GM19455 (cell line): ENCODE measurements around the gene MRPL52.
"Not testable (repeated sequence)": the region's sequence is repeated elsewhere in the genome, so short reads cannot be mapped to it uniquely, and the experiment has no call there.

Experiments
- ATAC-seq: cut with Tn5 transposase; IDR thresholded peaks from one replicate; pipeline ENCODE4 v1.9.1; 2021; ENCODE audit not compliant: unreplicated experiment

MRPL52 gene

DNA sequence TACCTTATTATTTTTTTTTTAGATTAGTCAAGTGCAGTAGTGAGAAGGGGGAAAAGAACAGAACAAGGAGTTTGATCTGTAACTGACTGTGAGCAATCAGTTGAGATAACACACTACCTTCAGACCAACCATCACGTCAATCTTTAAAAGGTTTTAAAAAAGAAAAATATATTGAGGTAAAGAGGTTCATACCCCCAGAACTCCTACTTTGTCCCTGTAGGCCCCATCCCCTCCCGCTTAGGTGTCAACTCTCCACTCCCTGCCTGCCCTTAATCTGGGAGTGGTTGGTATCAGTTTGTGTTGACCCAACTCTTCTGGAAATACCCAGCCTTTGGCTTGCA is 22.9 kb downstream of the MRPL52 start:
- ATAC-seq, result no peak

DNA sequence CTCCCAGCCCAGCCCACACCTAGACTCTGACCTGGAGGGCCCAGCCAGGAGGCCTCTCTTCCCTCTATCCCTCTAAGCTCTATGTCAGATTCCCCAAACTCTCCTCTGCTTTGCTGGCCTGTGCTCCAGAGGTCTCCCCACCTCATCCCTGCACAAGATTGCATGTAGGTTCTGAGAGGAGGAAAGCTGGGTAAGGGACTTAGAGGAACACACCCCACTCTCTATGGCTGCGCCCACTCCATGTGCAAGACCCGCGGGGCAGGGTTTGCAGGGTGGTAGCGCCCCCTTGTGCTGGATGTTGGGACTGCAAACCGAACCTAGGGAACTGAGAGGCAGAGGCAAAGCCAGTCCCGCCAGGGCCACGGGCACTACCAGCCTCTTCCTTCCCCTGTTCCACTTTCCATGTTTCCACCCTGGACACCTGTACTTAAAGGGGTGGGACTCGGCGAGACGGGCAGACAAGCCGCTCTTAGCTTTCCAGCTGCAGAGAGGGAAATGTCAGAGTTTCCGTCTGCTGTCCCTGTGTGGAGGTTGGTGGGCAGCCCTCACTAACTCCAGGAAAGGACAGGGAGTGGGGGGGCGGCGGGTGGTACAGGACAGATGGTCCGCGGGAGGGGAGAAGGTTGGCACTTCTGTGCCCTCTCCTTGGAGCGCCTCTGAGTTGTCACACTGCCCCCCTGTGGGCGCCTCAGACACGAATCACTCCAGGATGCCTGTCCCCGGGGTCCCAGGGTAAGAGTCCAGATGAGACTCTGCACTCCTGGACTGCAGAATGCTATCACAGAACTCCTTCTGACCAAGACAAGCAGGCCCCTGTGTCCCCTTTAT is 23.5 kb downstream of the MRPL52 start:
- ATAC-seq, result peak; percentile 86

DNA sequence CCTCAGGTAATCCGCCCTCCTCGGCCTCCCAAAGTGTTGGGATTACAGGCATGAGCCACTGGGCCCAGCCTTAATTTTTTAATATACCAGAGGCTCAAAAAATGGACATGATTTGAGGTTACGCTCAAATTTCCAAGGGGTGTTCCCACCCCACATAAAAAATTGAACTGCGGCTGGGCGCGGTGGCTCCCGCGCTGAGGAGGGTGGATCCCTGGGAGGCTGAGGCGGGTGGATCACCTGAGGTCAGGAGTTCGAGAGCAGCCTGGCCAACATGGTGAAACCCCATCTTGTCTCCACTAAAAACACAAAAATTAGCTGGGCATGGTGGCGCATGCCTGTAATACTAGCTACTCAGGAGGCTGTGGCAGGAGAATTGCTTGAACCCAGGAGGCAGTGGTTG is 24.6 kb downstream of the MRPL52 start:
- not testable (repeated sequence) for ATAC-seq

DNA sequence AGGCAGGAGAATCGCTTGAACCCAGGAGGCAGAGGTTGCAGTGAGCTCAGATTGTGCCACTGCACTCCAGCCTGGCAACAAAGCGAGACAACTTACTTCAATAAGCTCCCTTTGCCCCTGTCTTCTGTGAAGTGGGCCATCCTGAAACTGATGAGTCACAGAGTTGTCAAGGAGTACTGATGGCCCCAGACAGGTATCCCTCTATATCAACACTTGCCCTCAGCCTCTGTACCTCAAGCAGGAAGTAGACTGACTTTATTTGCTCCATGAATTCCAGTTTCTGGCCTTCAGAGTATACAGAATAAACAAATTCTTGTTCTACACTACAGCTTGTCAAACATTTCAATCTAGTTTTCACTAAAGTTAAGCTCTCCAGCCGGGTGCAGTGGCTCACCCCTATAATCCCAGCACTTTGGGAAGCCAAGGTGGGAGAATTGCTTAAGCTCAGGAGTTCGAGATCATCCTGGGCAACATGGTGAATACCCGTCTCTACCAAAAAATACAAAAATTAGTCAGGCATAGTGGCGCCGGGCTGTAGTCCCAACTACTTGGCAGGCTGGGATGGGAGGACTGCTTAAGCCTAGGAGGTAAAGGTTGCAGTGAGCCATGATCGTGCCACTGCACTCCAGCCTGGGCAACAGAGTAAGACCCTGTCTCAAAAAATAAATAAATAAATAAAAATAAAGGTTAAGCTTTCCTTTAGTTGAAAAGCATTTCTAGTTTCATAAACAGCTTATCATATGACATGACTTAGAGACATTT is 25.5 kb downstream of the MRPL52 start:
- no peak for ATAC-seq

DNA sequence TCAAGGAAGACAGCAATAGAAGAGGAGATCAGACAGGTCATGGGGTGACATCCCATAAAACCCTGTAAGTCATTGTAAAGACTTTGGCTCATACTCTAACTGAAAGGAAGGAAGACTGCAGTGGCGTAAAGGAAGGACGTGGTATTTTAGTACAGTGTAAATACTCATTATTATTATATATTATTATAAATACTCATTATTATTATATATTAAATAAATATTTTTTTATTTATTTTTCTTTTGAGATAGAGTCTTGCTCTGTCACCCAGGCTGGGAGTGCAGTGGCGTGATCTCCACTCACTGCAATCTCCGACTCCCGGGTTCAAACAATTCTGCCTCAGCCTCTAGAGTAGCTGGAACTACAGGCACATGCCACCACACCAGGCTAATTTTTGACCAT is 26.7 kb downstream of the MRPL52 start:
- no peak for ATAC-seq

DNA sequence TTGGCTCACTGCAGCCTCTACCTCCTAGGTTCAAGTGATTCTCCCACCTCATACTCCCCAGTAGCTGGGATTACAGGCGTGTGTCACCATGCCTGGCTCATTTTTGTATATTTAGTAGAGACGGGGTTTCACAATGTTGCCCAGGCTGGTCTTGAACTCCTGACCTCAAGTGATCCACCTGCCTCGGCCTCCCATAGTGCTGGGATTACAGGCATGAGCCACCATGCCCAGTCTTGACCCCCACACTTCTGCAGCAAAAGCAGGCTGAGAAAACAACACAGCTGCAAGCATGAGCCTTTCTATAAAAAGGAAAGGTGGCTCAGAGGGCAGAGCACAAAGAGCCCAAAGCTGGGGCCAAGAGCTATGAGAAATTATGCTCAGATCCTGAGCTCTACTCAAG is 30.7 kb downstream of the MRPL52 start:
- not testable (repeated sequence) for ATAC-seq

DNA sequence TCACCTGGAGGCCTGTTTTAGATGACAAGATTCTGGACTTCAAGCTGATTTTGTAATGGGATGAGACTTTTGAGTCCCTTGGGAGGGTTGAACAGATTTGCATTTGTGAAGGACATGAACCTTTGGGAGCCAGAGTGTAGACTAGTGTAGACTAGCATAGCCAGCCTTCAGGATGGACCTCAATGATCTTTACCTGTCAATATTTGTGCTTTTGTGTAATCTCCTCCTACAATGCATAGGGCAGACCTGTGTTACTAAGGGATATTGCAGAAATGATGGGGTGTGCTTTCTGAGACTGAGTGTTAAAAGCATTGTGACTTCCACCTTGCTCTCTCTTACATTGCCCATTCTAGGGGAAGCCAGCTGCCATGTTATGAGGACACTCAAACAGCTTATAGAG is 32.0 kb downstream of the MRPL52 start:
- no peak for ATAC-seq

DNA sequence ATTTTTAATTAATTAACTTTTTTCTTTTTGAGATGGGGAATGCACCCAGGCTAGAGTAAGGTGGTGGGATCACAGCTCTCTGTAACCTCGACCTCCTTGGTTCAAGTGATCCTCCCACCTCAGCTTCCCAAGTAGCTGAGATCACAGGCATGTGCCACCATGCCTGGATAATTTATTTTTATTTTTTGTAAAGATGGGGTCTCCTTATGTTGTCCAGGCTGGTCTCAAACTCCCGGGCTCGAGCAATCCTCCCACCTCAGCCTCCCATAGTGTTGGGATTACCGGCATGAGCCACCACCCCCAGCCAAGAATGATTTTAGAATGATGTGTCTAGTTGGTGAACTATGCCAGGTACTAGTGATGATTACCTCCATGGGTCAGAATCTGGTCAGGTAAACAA is 35.3 kb downstream of the MRPL52 start:
- ATAC-seq, result no peak

DNA sequence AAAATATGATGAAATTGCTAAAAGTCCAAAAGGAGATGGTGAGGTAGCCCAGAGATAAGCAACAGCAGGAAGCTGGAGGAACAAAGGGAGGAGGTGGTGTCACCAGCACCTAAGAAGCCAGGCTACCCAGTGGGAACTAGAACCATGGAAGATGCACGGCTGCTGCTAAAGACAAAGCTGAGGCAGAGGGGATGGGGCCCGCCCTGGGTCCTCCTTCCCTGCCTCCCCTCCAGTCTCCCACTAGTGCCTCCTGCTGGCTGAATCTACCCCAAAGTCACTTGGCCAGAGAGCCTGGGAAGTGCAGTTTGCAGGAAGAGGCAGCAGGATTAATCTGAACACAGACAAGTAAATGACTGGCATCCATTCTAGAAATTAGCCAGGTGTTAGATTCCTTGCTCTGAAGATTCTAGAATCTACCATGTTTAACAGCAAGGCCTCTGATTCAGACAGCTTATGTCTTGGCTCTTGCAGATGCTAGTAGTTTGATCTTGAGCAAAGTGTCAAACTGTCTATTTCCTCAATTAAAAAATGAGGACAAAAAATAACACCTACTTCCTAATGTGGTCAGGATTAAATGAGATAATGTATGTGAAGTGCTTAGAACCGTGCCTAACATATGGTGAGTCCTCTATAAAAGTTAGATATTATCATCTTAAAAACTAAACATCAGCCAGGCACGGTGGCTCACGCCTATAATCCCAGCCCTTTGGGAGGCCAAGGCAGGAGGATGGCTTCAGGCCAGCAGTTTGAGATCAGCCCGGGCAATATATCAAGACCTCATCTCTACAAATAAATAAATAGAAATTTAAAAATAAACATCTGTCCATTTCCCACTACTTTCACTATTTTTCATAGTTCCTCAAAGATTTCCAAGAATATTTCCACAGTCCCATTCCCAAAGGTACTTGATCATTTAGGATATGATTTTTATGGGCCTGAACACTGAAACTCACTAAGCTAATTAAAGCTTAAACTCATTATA is 36.0 kb downstream of the MRPL52 start:
- ATAC-seq, result no peak

DNA sequence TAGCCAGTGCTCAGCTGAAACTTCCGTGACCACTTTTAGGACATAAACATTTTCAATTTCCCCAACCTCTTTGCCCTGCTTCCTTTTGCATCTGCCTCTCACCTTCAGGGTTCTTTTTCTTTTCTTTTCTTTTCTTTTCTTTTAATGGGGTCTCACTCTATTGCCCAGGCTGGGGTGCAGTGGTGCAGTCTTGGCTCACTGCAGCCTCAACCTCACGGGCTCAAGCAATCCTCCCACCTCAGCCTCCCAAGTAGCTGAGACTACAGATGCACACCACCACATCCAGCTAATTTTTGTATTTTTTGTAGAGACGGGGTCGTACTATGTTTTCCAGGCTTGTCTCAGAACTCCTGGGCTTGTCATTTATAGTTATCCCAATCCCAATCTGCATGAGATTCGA is 37.2 kb downstream of the MRPL52 start:
- ATAC-seq, result no peak

DNA sequence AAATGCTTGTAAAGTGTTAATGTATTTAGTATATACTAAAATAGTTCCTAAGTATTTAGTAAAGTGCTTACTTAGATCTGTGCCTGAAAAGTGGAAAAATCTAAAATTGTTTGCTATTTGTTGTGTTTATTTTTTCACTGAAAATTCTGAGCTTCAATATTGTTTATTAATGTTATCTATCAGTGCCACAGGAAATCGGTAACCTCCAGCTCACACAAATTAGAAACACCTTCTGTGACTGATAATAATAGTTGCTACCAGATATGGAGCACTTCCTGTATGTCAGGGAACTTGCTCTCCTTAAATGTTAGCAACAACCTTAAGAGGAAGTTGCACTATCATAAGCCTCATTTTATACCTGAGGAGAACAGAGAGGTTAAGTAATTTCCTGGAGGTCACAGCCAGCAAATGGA is 41.1 kb downstream of the MRPL52 start:
- ATAC-seq, result peak; percentile 37

DNA sequence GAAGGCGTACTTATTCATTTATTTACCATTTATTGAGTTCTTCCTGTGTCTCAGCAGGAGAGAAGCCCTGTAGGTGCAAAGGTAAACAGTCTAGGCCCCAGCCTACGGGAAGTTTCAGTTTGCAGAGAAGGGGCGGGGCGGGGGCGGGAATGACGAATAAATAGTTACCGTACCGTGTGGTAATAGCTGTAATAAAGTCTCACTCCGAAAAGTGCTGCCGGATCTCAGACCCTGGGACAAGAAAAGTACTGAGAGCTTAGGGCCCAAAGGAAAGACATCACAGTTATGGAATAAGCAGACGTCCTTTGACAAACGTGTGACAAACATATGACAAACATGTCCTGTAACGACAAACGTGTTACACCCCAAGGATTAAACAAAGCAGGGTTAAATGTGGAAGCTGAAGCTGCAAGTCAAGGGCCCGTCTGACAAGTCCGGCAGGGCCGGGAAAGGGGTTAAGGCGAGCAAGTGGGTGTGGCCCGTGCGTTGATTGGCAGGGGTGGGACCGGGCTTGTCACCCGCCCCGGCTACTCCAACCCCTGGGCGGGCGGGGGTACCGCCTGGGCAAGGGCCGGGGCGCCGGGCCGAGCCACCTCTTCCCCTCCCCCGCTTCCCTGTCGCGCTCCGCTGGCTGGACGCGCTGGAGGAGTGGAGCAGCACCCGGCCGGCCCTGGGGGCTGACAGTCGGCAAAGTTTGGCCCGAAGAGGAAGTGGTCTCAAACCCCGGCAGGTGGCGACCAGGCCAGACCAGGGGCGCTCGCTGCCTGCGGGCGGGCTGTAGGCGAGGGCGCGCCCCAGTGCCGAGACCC is 41.7 kb downstream of the MRPL52 start, which contains the start of gene LRP10:
Gene LRP10, plus strand, starts transcription at position 517 of the 809 bp plus-strand sequence. CDS start 564 bp downstream, outside the sequence.
- ATAC-seq, result peak; percentile 78

DNA sequence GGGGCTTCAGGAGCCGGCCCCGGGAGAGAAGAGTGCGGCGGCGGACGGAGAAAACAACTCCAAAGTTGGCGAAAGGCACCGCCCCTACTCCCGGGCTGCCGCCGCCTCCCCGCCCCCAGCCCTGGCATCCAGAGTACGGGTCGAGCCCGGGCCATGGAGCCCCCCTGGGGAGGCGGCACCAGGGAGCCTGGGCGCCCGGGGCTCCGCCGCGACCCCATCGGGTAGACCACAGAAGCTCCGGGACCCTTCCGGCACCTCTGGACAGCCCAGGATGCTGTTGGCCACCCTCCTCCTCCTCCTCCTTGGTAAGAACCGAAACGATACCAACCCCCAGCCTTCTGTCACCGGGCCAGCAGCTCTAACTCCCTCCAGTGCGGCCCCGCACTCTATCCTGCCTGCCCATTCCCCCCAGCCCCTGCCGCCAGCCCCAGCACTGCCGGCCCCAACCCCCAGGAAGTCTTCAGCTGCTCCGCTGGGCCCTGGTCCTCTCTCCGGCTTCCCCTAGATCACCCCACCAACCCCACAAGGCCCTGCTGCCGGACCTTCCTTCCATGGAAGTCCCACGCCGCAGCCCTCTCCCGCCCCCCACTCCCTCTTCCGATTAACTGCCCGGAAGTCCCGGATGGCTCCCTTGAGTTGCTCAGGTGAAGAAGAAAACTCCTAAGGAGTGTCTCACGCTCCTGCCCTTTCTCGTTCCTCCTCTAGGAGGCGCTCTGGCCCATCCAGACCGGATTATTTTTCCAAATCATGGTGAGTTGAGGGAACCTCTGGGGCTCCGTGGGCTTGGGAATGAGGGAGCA is 42.5 kb downstream of the MRPL52 start:
- peak; percentile 19 for ATAC-seq

DNA sequence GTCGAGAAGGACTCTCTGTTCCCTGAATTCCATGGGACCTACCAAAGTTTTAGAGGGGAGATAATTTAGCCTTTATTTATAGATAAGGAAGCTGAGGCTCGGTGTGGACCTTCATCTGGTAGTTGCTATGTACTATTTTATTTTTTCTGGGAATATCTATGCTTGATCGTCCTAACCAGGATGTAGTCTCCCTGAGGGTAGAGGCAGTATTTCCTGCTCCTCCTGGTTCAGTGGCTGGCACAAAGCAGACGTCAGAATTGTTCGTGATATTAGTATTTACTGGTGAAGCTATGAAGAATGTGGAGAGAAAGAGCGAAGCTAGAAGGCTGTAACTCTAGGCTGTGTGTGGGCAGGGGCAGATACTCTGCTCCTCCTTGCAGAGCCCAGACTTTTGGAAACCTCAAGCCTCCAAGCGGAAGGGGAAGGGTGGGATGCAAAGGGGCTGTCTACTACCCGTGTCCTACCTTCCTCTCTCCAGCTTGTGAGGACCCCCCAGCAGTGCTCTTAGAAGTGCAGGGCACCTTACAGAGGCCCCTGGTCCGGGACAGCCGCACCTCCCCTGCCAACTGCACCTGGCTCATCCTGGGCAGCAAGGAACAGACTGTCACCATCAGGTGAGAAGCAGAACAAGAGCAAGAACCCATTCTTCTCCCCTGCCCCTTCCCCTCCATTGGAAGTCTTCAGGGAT is 43.3 kb downstream of the MRPL52 start:
- ATAC-seq, result no peak

DNA sequence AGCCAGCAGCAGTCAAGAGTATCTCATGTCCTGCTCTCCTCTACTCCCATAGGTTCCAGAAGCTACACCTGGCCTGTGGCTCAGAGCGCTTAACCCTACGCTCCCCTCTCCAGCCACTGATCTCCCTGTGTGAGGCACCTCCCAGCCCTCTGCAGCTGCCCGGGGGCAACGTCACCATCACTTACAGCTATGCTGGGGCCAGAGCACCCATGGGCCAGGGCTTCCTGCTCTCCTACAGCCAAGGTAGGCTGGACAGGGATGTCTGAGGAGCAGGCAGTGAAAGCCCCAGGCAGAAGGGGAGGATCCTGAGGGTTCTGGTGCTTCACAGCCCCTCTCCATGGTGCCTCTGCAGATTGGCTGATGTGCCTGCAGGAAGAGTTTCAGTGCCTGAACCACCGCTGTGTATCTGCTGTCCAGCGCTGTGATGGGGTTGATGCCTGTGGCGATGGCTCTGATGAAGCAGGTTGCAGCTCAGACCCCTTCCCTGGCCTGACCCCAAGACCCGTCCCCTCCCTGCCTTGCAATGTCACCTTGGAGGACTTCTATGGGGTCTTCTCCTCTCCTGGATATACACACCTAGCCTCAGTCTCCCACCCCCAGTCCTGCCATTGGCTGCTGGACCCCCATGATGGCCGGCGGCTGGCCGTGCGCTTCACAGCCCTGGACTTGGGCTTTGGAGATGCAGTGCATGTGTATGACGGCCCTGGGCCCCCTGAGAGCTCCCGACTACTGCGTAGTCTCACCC is 45.5 kb downstream of the MRPL52 start:
- no peak for ATAC-seq

DNA sequence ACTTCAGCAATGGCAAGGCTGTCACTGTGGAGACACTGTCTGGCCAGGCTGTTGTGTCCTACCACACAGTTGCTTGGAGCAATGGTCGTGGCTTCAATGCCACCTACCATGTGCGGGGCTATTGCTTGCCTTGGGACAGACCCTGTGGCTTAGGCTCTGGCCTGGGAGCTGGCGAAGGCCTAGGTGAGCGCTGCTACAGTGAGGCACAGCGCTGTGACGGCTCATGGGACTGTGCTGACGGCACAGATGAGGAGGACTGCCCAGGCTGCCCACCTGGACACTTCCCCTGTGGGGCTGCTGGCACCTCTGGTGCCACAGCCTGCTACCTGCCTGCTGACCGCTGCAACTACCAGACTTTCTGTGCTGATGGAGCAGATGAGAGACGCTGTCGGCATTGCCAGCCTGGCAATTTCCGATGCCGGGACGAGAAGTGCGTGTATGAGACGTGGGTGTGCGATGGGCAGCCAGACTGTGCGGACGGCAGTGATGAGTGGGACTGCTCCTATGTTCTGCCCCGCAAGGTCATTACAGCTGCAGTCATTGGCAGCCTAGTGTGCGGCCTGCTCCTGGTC is 46.1 kb downstream of the MRPL52 start:
- ATAC-seq, result no peak

DNA sequence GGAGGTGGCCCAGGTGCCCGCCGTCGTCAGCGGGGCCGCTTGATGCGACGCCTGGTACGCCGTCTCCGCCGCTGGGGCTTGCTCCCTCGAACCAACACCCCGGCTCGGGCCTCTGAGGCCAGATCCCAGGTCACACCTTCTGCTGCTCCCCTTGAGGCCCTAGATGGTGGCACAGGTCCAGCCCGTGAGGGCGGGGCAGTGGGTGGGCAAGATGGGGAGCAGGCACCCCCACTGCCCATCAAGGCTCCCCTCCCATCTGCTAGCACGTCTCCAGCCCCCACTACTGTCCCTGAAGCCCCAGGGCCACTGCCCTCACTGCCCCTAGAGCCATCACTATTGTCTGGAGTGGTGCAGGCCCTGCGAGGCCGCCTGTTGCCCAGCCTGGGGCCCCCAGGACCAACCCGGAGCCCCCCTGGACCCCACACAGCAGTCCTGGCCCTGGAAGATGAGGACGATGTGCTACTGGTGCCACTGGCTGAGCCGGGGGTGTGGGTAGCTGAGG is 47.4 kb downstream of the MRPL52 start:
- ATAC-seq, result no peak
